ENCODE data around the gene ZNF500. TPM values are rescaled to one million over a fixed set of nuclear protein-coding genes. Genes with fewer than 3 reads are reported as not detected.

Gene ZNF500
- total RNA-seq, 1 donor from 2014 or later: 13.1 TPM

- Mint-ChIP-seq H3K4me1 (ENCODE audit: low read depth) (peaks cover 20% of the 10 kb centered on the region), H3K36me3 (ENCODE audit: low read depth) (peaks cover 8% of the 10 kb centered on the region), H3K27ac (ENCODE audit: unreplicated experiment) (no peak overlapping the region), H3K4me3 (ENCODE audit: unreplicated experiment) (no peak overlapping the region), H3K27me3 (ENCODE audit: low read depth) (no peaks in the 10 kb centered on the region), H3K9me3 (ENCODE audit: low read depth) (no peaks in the 10 kb centered on the region)
- TF ChIP-seq CTCF (IDR thresholded peaks at IDR 0.05): no peak
- no peak for DNase-seq (ENCODE audit: low spot score)
Observed at GRCh38 chr16:4799171-4799855, 32.4 kb upstream of the ZNF500 start.

- no peaks in the 10 kb centered on the region for H3K9me3 Mint-ChIP-seq (ENCODE audit: low read depth)
- no peak for DNase-seq (ENCODE audit: low spot score)
- TF ChIP-seq CTCF (IDR thresholded peaks at IDR 0.05): no peak
- no peaks in the 10 kb centered on the region for H3K27me3 Mint-ChIP-seq (ENCODE audit: low read depth)
- H3K4me1 Mint-ChIP-seq (ENCODE audit: low read depth): peaks cover 13% of the 10 kb centered on the region
- H3K27ac Mint-ChIP-seq (ENCODE audit: unreplicated experiment): no peak overlapping the region
- peaks cover 6% of the 10 kb centered on the region for H3K36me3 Mint-ChIP-seq (ENCODE audit: low read depth)
- H3K4me3 Mint-ChIP-seq (ENCODE audit: unreplicated experiment): no peak overlapping the region
Observed at GRCh38 chr16:4798456-4798855, 31.5 kb upstream of the ZNF500 start.

- H3K27me3 Mint-ChIP-seq (ENCODE audit: low read depth): no peaks in the 10 kb centered on the region
- no peak for DNase-seq (ENCODE audit: low spot score)
- no peaks in the 10 kb centered on the region for H3K9me3 Mint-ChIP-seq (ENCODE audit: low read depth)
- no peak overlapping the region for H3K27ac Mint-ChIP-seq (ENCODE audit: unreplicated experiment)
- peaks cover 6% of the 10 kb centered on the region for H3K36me3 Mint-ChIP-seq (ENCODE audit: low read depth)
- H3K4me1 Mint-ChIP-seq (ENCODE audit: low read depth): peaks cover 7% of the 10 kb centered on the region
- no peak for TF ChIP-seq CTCF (IDR thresholded peaks at IDR 0.05)
- no peak overlapping the region for H3K4me3 Mint-ChIP-seq (ENCODE audit: unreplicated experiment)
Observed at GRCh38 chr16:4797805-4798252, 30.9 kb upstream of the ZNF500 start.

GRCh38 chr16:4796982-4797804 lies 30.2 kb upstream of the ZNF500 start:
- Mint-ChIP-seq H3K9me3 (ENCODE audit: low read depth) (no peaks in the 10 kb centered on the region), H3K4me1 (ENCODE audit: low read depth) (peaks cover 7% of the 10 kb centered on the region), H3K27ac (ENCODE audit: unreplicated experiment) (no peak overlapping the region), H3K4me3 (ENCODE audit: unreplicated experiment) (no peak overlapping the region), H3K27me3 (ENCODE audit: low read depth) (no peaks in the 10 kb centered on the region), H3K36me3 (ENCODE audit: low read depth) (peaks cover 6% of the 10 kb centered on the region)
- DNase-seq (ENCODE audit: low spot score): no peak
- no peak for TF ChIP-seq CTCF (IDR thresholded peaks at IDR 0.05)

- no peaks in the 10 kb centered on the region for H3K27me3 Mint-ChIP-seq (ENCODE audit: low read depth)
- no peak overlapping the region for H3K27ac Mint-ChIP-seq (ENCODE audit: unreplicated experiment)
- no peak overlapping the region for H3K4me3 Mint-ChIP-seq (ENCODE audit: unreplicated experiment)
- no peaks in the 10 kb centered on the region for H3K9me3 Mint-ChIP-seq (ENCODE audit: low read depth)
- no peaks in the 10 kb centered on the region for H3K4me1 Mint-ChIP-seq (ENCODE audit: low read depth)
- no peak for DNase-seq (ENCODE audit: low spot score)
- no peak for TF ChIP-seq CTCF (IDR thresholded peaks at IDR 0.05)
- H3K36me3 Mint-ChIP-seq (ENCODE audit: low read depth): peaks cover 6% of the 10 kb centered on the region
Observed at GRCh38 chr16:4795828-4796572, 29.0 kb upstream of the ZNF500 start.
